Peyer's patch (tissue), 4 donors: ENCODE data around the gene BCAS1.

Source experiments
- CTCF ChIP-seq, 6 experiments: fragments of 450-650 bp in 4 of 6; fragments of 200-600 bp in 2 of 6; sonication (generic) in 1 of 6; IDR thresholded peaks; one replicate each; pipeline ENCODE4 v1.5.1; 2017 to 2019; ENCODE audit warnings: antibody characterized with exemption in 6 of 6, mild to moderate bottlenecking in 3 of 6, moderate library complexity in 1 of 6
- POLR2A ChIP-seq, 2 donors: fragments of 450-650 bp; IDR thresholded peaks; one replicate each; pipeline ENCODE4 v1.5.1; 2017; ENCODE audit warnings: antibody characterized with exemption in 2 of 2, mild to moderate bottlenecking in 2 of 2, moderate library complexity in 2 of 2

GRCh38 chr20:54070187-54070987, at the start of gene BCAS1:
- TF ChIP-seq POLR2A (IDR thresholded peaks at IDR 0.05): peak; percentile 30 to 37
- no peak for TF ChIP-seq CTCF (IDR thresholded peaks at IDR 0.05)
